HUES48 (cell line): ENCODE measurements around the gene PRICKLE3.

Source experiments
- H3K27ac ChIP-seq: one replicate; pipeline ENCODE4 v1.7.0; 2013; ENCODE audit warnings: low read depth, low read length, inconsistent platforms
- H3K27me3 ChIP-seq: 2 replicates; pipeline ENCODE4 v1.6.1; 2013; ENCODE audit warnings: mild to moderate bottlenecking, low read length; ENCODE audit not compliant: control insufficient read depth, insufficient read depth
- H3K36me3 ChIP-seq: 2 replicates; pipeline ENCODE4 v1.6.1; 2013; ENCODE audit warnings: low read length; ENCODE audit not compliant: control insufficient read depth, insufficient read depth
- H3K4me1 ChIP-seq: 2 replicates; pipeline ENCODE4 v1.6.1; 2013; ENCODE audit warnings: mild to moderate bottlenecking, low read length; ENCODE audit not compliant: control insufficient read depth, insufficient read depth
- H3K4me3 ChIP-seq: 2 replicates; pipeline ENCODE4 v1.5.1; 2013; ENCODE audit warnings: mild to moderate bottlenecking, low read depth, low read length
- H3K9ac ChIP-seq: 2 replicates; pipeline ENCODE4 v1.6.1; 2013; ENCODE audit warnings: mild to moderate bottlenecking, low read depth, low read length, moderate library complexity
- H3K9me3 ChIP-seq: 2 replicates; pipeline ENCODE4 v1.6.1; 2013; ENCODE audit warnings: low read length; ENCODE audit not compliant: control insufficient read depth, insufficient read depth

The PRICKLE3 gene

DNA sequence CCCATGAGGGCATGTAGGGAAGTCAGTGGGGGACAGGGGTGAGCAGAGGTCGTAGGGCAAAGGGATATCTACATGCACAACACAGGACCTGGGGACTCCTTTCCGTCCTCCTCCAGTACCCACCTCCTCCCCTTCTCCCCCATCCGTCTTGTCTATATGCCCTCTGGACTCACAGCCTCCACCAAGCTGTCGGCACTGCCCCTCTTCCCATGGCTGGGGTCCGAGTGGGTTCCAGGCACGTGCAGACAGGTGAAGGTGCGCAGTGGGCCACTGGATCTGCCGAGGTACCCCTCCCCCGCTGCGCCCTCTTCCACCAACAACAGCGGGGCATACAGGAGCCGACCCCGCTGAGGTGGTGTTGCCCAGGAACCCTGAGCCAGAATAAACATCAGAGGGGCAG is 19.3 kb upstream of the PRICKLE3 start:
- H3K9me3 ChIP-seq: peaks cover 7% of the 10 kb centered on the region
- H3K4me3 ChIP-seq: no peak overlapping the region
- no peaks in the 10 kb centered on the region for H3K4me1 ChIP-seq
- no peak overlapping the region for H3K27ac ChIP-seq
- no peaks in the 10 kb centered on the region for H3K36me3 ChIP-seq
- no peak overlapping the region for H3K9ac ChIP-seq
- H3K27me3 ChIP-seq: no peaks in the 10 kb centered on the region

DNA sequence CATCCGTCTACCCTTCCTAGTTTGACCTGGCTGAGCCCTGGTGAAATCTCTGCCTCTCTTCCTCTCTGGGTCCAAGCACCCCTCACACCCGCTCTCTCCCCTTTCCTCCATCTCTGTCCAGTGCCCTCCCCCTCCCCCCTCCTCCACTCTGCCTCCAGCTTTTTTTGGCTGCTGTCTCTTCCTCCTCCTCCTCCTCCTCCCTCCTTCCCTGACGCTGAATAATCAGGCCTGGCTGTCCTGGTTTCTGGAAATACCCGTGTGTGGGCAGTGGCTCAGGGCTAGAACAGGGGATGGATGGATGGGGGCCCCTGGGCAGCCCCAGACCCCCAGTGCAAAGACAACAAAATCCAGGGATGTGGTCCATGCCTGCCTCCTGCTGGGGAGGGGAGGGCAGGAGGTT is 18.5 kb upstream of the PRICKLE3 start:
- H3K27ac ChIP-seq: no peak overlapping the region
- H3K9ac ChIP-seq: no peak overlapping the region
- H3K4me1 ChIP-seq: no peaks in the 10 kb centered on the region
- H3K4me3 ChIP-seq: no peak overlapping the region
- no peaks in the 10 kb centered on the region for H3K36me3 ChIP-seq
- peaks cover 4% of the 10 kb centered on the region for H3K9me3 ChIP-seq
- no peaks in the 10 kb centered on the region for H3K27me3 ChIP-seq

DNA sequence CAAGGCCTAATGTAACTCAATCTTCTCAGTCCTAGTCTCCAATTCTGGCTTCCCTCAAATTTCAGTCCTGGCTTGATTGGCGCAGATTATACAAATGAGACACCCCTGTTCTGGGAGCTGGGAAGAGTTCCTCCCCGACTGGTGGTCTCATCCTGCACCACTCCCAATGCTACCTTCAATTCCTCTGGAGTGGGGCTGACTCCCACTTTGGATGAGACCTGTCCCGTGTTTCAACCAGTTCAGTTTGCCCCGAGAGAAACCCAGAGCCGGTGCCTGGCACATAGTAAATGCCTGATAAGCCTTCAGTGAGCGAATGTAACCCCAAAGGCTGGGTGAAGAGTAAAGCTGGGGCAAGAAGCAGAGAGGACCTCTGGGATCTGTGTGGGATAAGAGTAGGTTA is 17.8 kb upstream of the PRICKLE3 start:
- no peak overlapping the region for H3K4me3 ChIP-seq
- no peaks in the 10 kb centered on the region for H3K4me1 ChIP-seq
- peaks cover 4% of the 10 kb centered on the region for H3K9me3 ChIP-seq
- H3K27ac ChIP-seq: no peak overlapping the region
- H3K9ac ChIP-seq: no peak overlapping the region
- H3K27me3 ChIP-seq: no peaks in the 10 kb centered on the region
- H3K36me3 ChIP-seq: no peaks in the 10 kb centered on the region

DNA sequence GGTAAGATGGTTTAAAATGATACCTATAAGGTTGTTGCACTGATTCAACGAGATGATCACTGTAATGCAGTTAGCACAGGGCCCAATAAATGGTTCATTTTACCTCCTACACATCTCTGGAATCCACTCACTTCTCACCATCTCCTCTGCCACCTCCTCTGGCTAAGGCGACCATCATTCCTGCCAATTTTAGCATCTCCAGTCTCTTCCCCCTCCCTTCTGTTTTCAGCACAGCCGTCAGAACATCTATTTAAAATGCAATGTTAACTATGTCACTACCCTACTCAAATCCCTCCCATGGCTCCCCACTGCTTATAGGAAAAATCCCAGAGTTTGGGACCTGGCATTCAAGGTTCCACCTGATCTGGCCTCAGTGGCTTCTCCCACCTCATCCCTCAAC is 17.4 kb upstream of the PRICKLE3 start:
- H3K27ac ChIP-seq: no peak overlapping the region
- H3K27me3 ChIP-seq: no peaks in the 10 kb centered on the region
- peaks cover 5% of the 10 kb centered on the region for H3K9me3 ChIP-seq
- H3K4me3 ChIP-seq: no peak overlapping the region
- no peaks in the 10 kb centered on the region for H3K36me3 ChIP-seq
- H3K4me1 ChIP-seq: no peaks in the 10 kb centered on the region
- no peak overlapping the region for H3K9ac ChIP-seq

DNA sequence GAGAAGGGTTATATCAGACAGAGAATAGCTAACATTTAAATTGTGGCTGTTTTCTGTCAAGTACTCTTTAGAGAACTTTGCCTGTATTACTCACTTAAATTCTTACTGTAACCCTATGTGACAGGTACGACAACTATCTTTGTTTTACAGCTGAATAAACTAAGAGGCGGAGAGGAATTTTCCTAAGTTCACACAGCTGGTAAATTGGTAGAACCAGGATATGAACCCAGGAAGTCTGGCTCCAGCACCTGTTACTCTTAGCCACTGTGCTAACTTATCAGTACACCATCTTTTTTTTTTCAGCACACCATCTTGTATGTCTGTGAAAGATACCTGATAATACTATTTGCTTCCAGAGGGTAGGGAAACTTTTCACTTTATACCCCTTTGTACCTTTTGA is 15.8 kb upstream of the PRICKLE3 start:
- H3K4me1 ChIP-seq: no peaks in the 10 kb centered on the region
- peaks cover 8% of the 10 kb centered on the region for H3K9me3 ChIP-seq
- H3K9ac ChIP-seq: no peak overlapping the region

DNA sequence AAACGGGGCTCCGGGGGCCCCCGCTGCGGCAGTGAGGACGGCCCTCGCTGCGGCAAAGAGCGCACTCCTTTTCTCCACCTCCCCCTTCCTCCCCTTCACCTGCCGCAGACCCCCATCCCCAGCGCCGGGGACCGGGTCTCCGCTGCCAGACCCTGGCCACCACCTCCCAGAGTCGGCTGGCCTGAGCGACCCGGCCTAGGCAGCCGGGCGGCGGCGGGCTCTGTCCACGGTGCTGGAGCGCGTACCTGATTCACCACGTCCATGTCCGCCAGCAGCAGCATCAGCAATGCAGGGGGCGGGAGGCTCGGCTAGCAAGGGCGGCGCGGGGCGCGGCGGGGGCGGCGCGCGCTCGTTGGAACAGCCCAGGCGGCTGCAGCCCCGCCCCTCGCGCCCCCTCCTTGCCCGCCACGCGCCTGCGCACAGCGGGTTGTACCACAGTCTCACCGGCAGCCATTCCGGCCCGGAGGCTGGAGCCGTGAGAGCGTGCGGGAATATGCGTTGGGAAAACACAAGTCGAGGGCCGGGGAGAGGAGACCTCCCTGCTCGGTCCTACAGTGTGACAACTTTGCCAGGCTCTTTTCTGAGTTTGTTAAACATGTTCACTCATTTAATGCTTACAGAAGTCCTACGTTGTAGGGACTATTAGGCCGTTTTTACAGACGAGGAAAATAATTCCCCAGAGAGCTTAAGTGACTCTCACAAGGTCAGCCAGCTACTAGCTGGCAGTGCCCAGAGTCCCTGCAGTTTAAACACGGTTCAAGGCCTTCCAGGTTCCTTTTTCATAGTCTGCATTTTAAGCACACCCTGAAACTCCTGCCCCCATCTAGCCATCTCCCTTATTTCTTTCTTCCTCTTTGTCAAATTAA is 14.0 kb upstream of the PRICKLE3 start, which contains the start of gene SYP:
Gene SYP, minus strand, starts transcription at position 288 of the 866 bp plus-strand sequence. Its CDS starts 7 bp downstream, at position 281.
- peak within 1 kb of the TSS; percentile 51 for H3K4me3 ChIP-seq
- peak within 1 kb of the TSS; percentile 35 for H3K27ac ChIP-seq
- H3K36me3 ChIP-seq: no peaks in the 10 kb centered on the region
- H3K9me3 ChIP-seq: peaks cover 14% of the 10 kb centered on the region
- H3K9ac ChIP-seq: no peak within 1 kb of the TSS
- H3K4me1 ChIP-seq: no peaks in the 10 kb centered on the region
- no peaks in the 10 kb centered on the region for H3K27me3 ChIP-seq

More for the DNA sequence above, 15.8 kb upstream of the PRICKLE3 start:
- Histone ChIP-seq H3K27me3 (no peaks in the 10 kb centered on the region), H3K4me3 (no peak overlapping the region), H3K36me3 (no peaks in the 10 kb centered on the region), H3K27ac (no peak overlapping the region)

DNA sequence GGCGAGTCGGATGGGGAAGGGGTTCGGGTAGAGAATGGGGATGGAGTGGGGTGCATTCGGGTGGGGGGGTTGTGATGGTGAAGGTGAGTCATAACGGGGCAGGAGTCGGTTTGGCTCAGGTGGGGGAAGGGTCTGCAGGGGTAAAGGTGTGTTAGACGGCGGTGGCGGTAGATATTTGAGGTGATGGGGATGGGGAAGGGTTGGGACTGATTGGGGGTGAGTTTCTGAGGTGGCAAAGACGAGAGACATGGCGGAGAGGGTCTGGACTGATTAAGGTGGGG is 13.1 kb upstream of the PRICKLE3 start:
- Histone ChIP-seq H3K9ac (no peak overlapping the region), H3K9me3 (peaks cover 15% of the 10 kb centered on the region), H3K36me3 (no peaks in the 10 kb centered on the region), H3K4me1 (no peaks in the 10 kb centered on the region), H3K4me3 (peak overlapping the region; percentile 51), H3K27ac (no peak overlapping the region), H3K27me3 (no peaks in the 10 kb centered on the region)

DNA sequence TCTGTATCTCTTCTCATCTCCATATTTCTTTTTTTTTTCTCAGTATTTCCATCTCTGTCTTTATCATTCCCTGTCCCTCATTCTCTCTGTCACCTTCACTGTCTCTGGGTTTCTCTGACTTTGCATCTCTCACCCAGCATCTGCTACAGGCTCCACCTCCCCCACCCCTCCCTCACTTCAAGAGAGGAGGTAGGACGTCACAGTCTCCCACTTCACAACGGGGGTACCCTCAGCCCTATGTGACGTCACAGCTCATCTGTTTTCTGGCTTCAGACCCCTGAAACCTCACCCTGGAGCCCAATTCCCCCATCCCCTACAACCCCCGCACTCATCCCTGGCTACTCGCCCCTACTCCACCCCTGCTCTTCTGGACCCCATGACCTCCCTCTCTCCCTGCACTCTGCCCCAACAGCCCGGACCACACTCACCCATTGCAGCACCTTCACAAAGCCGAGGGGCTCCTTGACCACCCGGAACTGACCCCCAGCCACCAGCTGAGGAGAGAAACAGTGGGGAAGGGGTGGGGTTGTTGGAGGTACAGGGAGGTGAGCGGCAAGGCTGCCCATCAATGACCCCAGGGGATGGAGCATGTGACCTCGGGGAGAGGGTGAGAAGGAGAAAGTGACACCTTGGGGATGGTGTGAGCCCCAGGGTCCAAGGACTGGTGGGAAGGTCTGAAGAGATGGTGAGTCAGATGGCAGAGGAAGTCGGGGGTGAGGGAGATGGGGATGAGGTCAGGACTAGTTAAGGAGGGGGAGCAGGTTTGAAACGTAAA is 12.6 kb upstream of the PRICKLE3 start:
- Histone ChIP-seq H3K4me3 (peak overlapping the region; percentile 51), H3K9ac (no peak overlapping the region), H3K27me3 (no peaks in the 10 kb centered on the region)

DNA sequence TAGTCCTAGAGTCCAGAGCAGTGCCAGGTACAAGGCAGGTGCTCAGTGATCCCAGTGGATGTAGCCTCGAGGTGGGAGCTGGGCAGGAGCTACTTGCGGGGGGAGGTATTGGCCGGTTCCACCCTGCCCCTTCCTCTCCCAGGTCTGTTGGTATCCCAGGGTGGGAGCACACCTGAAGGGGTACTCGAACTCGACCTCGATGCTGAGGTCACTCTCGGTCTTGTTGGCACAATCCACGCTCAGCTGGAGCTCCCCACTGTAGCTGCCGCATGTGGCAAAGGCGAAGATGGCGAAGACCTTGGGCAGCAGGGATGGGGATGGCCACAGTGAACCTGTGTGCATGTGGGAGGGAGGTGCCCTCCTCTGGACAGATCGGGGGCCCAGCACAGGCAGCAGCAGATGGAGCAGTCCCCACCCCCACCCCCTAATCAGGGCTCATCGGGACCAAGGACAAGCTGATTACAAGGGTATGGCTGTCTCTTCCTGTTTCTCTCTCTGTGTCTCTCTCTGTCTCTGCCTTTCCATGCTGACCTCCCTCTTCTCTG is 11.4 kb upstream of the PRICKLE3 start:
- H3K9me3 ChIP-seq: peaks cover 24% of the 10 kb centered on the region
- H3K4me3 ChIP-seq: no peak overlapping the region
- no peaks in the 10 kb centered on the region for H3K4me1 ChIP-seq
- no peaks in the 10 kb centered on the region for H3K27me3 ChIP-seq
- H3K27ac ChIP-seq: no peak overlapping the region
- no peak overlapping the region for H3K9ac ChIP-seq
- H3K36me3 ChIP-seq: no peaks in the 10 kb centered on the region

More for the DNA sequence above, 12.6 kb upstream of the PRICKLE3 start:
- no peaks in the 10 kb centered on the region for H3K4me1 ChIP-seq
- peaks cover 18% of the 10 kb centered on the region for H3K9me3 ChIP-seq
- H3K36me3 ChIP-seq: no peaks in the 10 kb centered on the region
- no peak overlapping the region for H3K27ac ChIP-seq

DNA sequence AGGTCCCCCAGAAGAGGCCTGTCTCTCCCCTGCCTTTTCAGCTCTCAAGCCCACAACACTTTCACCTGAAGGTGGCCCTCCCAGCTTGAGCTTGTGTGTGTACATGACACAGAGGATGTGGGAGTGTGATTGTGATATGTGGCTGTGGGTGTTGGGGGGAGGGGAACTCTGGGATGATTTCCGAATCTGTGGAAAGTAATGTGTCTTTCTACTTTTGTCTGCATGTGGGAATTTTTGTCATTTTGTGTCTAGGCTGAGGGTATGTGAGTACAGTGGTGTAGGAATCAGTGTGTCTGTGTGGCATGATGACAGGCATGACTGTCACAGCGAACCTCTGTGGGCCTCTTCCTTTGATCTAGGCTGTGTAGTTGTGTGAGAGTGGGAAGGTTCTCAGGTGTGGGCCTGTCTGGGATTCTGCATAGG is 7.4 kb upstream of the PRICKLE3 start:
- Histone ChIP-seq H3K27ac (no peak overlapping the region), H3K4me1 (no peaks in the 10 kb centered on the region), H3K9ac (no peak overlapping the region), H3K36me3 (no peaks in the 10 kb centered on the region), H3K9me3 (peaks cover 26% of the 10 kb centered on the region; the same call in 1 of the 2 replicates), H3K27me3 (no peaks in the 10 kb centered on the region), H3K4me3 (no peak overlapping the region)
